PC-9 (cell line): ENCODE data around the gene IQSEC1. TPM values are rescaled to one million over a fixed set of nuclear protein-coding genes. Genes with fewer than 3 reads are reported as not detected.

ENCODE experiments used
- BruUV-seq: library from RNA; stranded (reverse); fragments of 400-500 nt; replicated peaks from 2 replicates; lab custom pipeline; 2021; lab: Mats Ljungman, UMichigan
- CTCF ChIA-PET: fragments of 300-600 bp; sonication (Branson Sonifier 250); formaldehyde crosslinking; loops from one replicate; lab custom pipeline; 2022; ENCODE audit warnings: antibody characterized with exemption; lab: Charles Lee
- POLR2A ChIA-PET: fragments of 300-600 bp; sonication (Branson Sonifier 250); formaldehyde crosslinking; loops from one replicate; lab custom pipeline; 2022; ENCODE audit warnings: antibody characterized with exemption; ENCODE audit not compliant: unreplicated experiment; lab: Charles Lee
- DNase-seq, 2 experiments: peaks; one replicate each; pipeline versions ENCODE4 v3.0.0 to v3.0.0-alpha.2; 2015 to 2022; ENCODE audit warnings: mixed read lengths in 1 of 2
- H2AFZ ChIP-seq: fragments of 200-600 bp; sonication (generic); 2 replicates; pipeline ENCODE4 v1.8.1; 2017; ENCODE audit warnings: antibody characterized with exemption
- H3F3A ChIP-seq: fragments of 200-600 bp; sonication (generic); 2 replicates; pipeline ENCODE4 v1.8.1; 2017; ENCODE audit warnings: antibody characterized with exemption, mild to moderate bottlenecking, low read depth; ENCODE audit not compliant: insufficient read depth
- H3K27ac ChIP-seq: fragments of 200-600 bp; sonication (generic); 2 replicates; pipeline ENCODE4 v1.6.1; 2016; ENCODE audit warnings: mixed run types
- H3K27me3 ChIP-seq: fragments of 200-600 bp; sonication (generic); 2 replicates; pipeline ENCODE4 v1.6.1; 2016; ENCODE audit warnings: low read depth, mixed run types; ENCODE audit not compliant: insufficient read depth
- H3K36me3 ChIP-seq: fragments of 200-600 bp; sonication (generic); 2 replicates; pipeline ENCODE4 v1.6.1; 2016; ENCODE audit warnings: low read depth, mixed run types
- H3K4me1 ChIP-seq: fragments of 200-600 bp; sonication (generic); replicated peaks from 2 replicates; pipeline ENCODE4 v1.6.1; 2016; ENCODE audit warnings: mixed run types; ENCODE audit not compliant: insufficient read depth
- H3K4me2 ChIP-seq: fragments of 200-600 bp; sonication (generic); 2 replicates; pipeline ENCODE4 v1.6.1; 2017; ENCODE audit warnings: mixed run types
- H3K4me3 ChIP-seq: fragments of 200-600 bp; sonication (generic); 2 replicates; pipeline ENCODE4 v1.6.1; 2016; ENCODE audit warnings: mixed run types
- H3K79me2 ChIP-seq: fragments of 200-600 bp; sonication (generic); 2 replicates; pipeline ENCODE4 v1.6.1; 2017; ENCODE audit warnings: low read depth, mixed run types
- H3K9me2 ChIP-seq: fragments of 200-600 bp; sonication (generic); 2 replicates; pipeline ENCODE4 v1.8.1; 2017; ENCODE audit warnings: mild to moderate bottlenecking; ENCODE audit not compliant: insufficient read depth
- H3K9me3 ChIP-seq: fragments of 200-600 bp; sonication (generic); 2 replicates; pipeline ENCODE4 v1.8.1; 2016; ENCODE audit warnings: low read depth; ENCODE audit not compliant: insufficient read depth
- H4K20me1 ChIP-seq: fragments of 200-600 bp; sonication (generic); 2 replicates; pipeline ENCODE4 v1.8.1; 2017; ENCODE audit not compliant: insufficient read depth
- CTCF ChIP-seq: fragments of 200-600 bp; sonication (generic); conservative IDR thresholded peaks from 2 replicates; pipeline ENCODE4 v1.6.1; 2017; ENCODE audit warnings: mixed run types, antibody characterized with exemption, mild to moderate bottlenecking, moderate library complexity
- EZH2 ChIP-seq: fragments of 200-600 bp; sonication (generic); IDR thresholded peaks from 2 replicates; pipeline ENCODE4 v1.8.0; 2017; ENCODE audit warnings: antibody characterized with exemption, low read depth
- intact Hi-C: fragments of 100-400 bp; cut with micrococcal nuclease; formaldehyde crosslinking; loops from one replicate; pipeline ENCODE4 v1.10.0; 2022; ENCODE audit not compliant: unreplicated experiment
- total RNA-seq: library from RNA; stranded (reverse); gene quantifications from 2 replicates; pipeline ENCODE4 v1.2.3, GENCODE V29; 2021

The IQSEC1 gene
- total RNA-seq, 1 experiment from 2014 or later: 30.7 TPM

GRCh38 chr3:12893247-12893646 is 180.0 kb downstream of the IQSEC1 start:
- H3K4me2 ChIP-seq: no peak overlapping the region
- no peak for TF ChIP-seq EZH2
- TF ChIP-seq CTCF: no peak
- no peak for DNase-seq
- H4K20me1 ChIP-seq: peaks cover 3% of the 10 kb centered on the region; the same call in 1 of the 2 replicates
- no TSS peak for BruUV-seq
- intact Hi-C loops: loop anchor here (2.0 to 10.0 kb wide), 5 partner anchors 52 to 1508 kb away; partner anchors contain the start of genes RPL32 and TSEN2
- H2AFZ ChIP-seq: no peak overlapping the region
- no peaks in the 10 kb centered on the region for H3K9me3 ChIP-seq
- ChIA-PET POLR2A (no interaction called here), CTCF (no interaction called here)
- H3K4me3 ChIP-seq: no peak overlapping the region
- no peaks in the 10 kb centered on the region for H3K36me3 ChIP-seq
- no peaks in the 10 kb centered on the region for H3K4me1 ChIP-seq
- no peaks in the 10 kb centered on the region for H3K79me2 ChIP-seq
- peaks cover 5% of the 10 kb centered on the region; the same call in 1 of the 2 replicates for H3F3A ChIP-seq
- peaks cover 24% of the 10 kb centered on the region; the same call in 1 of the 2 replicates for H3K27me3 ChIP-seq
- no peak overlapping the region for H3K27ac ChIP-seq
- no peaks in the 10 kb centered on the region for H3K9me2 ChIP-seq

GRCh38 chr3:12892840-12893189 is 180.4 kb downstream of the IQSEC1 start:
- Histone ChIP-seq H4K20me1 (peaks cover 3% of the 10 kb centered on the region; the same call in 1 of the 2 replicates), H3K27me3 (peaks cover 28% of the 10 kb centered on the region; the same call in 1 of the 2 replicates), H3K9me3 (no peaks in the 10 kb centered on the region), H3F3A (peaks cover 5% of the 10 kb centered on the region; the same call in 1 of the 2 replicates), H3K4me1 (no peaks in the 10 kb centered on the region), H3K27ac (no peak overlapping the region), H3K4me3 (no peak overlapping the region), H3K79me2 (no peaks in the 10 kb centered on the region), H2AFZ (no peak overlapping the region), H3K4me2 (no peak overlapping the region), H3K9me2 (no peaks in the 10 kb centered on the region), H3K36me3 (no peaks in the 10 kb centered on the region)
- intact Hi-C loops: loop anchor here (1.0 to 10.0 kb wide), 7 partner anchors 25 to 1508 kb away; partner anchors contain the start of genes RPL32 and TSEN2
- CTCF ChIA-PET: interaction anchor here (0.6 kb wide), 1 partner anchor 90 kb away, joined by 12 read pairs; no protein-coding TSS in a partner anchor
- TF ChIP-seq CTCF (no peak), EZH2 (no peak)
- DNase-seq: no peak
- no TSS peak for BruUV-seq
- POLR2A ChIA-PET: no interaction called here

- CTCF ChIA-PET: interaction anchor here (0.5 to 1.4 kb wide), 6 partner anchors 85 to 1613 kb away, joined by 3 to 12 read pairs (median 4); no protein-coding TSS in a partner anchor
- no peaks in the 10 kb centered on the region for H3K36me3 ChIP-seq
- no peak overlapping the region for H3K27ac ChIP-seq
- peak overlapping the region; percentile 63 for H3K4me2 ChIP-seq
- no peaks in the 10 kb centered on the region for H3K9me3 ChIP-seq
- peaks cover 5% of the 10 kb centered on the region; the same call in 1 of the 2 replicates for H3F3A ChIP-seq
- H3K9me2 ChIP-seq: no peaks in the 10 kb centered on the region
- BruUV-seq: no TSS peak
- peaks cover 3% of the 10 kb centered on the region; the same call in 1 of the 2 replicates for H4K20me1 ChIP-seq
- no peaks in the 10 kb centered on the region for H3K4me1 ChIP-seq
- H3K27me3 ChIP-seq: peaks cover 34% of the 10 kb centered on the region; the same call in 1 of the 2 replicates
- DNase-seq: peak in 1 of 2 experiments; percentile 47
- no peak overlapping the region for H2AFZ ChIP-seq
- H3K79me2 ChIP-seq: no peaks in the 10 kb centered on the region
- no peak overlapping the region for H3K4me3 ChIP-seq
- POLR2A ChIA-PET: no interaction called here
- TF ChIP-seq EZH2: no peak
- TF ChIP-seq CTCF: peak; percentile 96
- intact Hi-C loops: loop anchor here (1.0 to 10.0 kb wide), 7 partner anchors 24 to 1507 kb away; partner anchors contain the start of genes RPL32 and TSEN2
Measured at GRCh38 chr3:12891985-12892839, 181.0 kb downstream of the IQSEC1 start.
